ENCODE measurements around the gene CFAP298. TPM values are rescaled to one million over a fixed set of nuclear protein-coding genes. Genes with fewer than 3 reads are reported as not detected.
A peak's percentile ranks its signal among the peaks of the same experiment; 100 is the strongest.
"Not testable (repeated sequence)": the region's sequence is repeated elsewhere in the genome, so short reads cannot be mapped to it uniquely, and the experiment has no call there.

The CFAP298 gene
- total RNA-seq, 4 donors from 2014 or later: 9.7 to 45.3 (median 27.4) TPM

GRCh38 chr21:32645261-32646182 is 33.3 kb upstream of the CFAP298 start:
- Histone ChIP-seq H3K4me3 (no peak overlapping the region), H3K27ac (no peak overlapping the region), H3K9me3 (no peaks in the 10 kb centered on the region), H3K36me3 (no peaks in the 10 kb centered on the region), H3K4me1 (no peaks in the 10 kb centered on the region), H3K27me3 (no peaks in the 10 kb centered on the region)
- TF ChIP-seq POLR2A (IDR thresholded peaks at IDR 0.05) (no peak), CTCF (IDR thresholded peaks at IDR 0.05) (no peak)
- no peak for DNase-seq
- intact Hi-C loops (cut with DNase I; ENCODE audit: low total_unique reads): no loop called here

GRCh38 chr21:32641710-32642698 is 29.8 kb upstream of the CFAP298 start:
- intact Hi-C loops (cut with DNase I; ENCODE audit: low total_unique reads): no loop called here

GRCh38 chr21:32626621-32627196 is 14.5 kb upstream of the CFAP298 start:
- H3K27me3 ChIP-seq: no peaks in the 10 kb centered on the region
- no peaks in the 10 kb centered on the region for H3K4me1 ChIP-seq
- intact Hi-C loops (cut with DNase I; ENCODE audit: low total_unique reads): no loop called here
- no peak overlapping the region for H3K27ac ChIP-seq
- no peaks in the 10 kb centered on the region for H3K36me3 ChIP-seq
- H3K4me3 ChIP-seq: no peak overlapping the region
- no peaks in the 10 kb centered on the region for H3K9me3 ChIP-seq
- DNase-seq: no peak
- no peak for TF ChIP-seq CTCF (IDR thresholded peaks at IDR 0.05)
- no peak for TF ChIP-seq POLR2A (IDR thresholded peaks at IDR 0.05)

More at GRCh38 chr21:32641710-32642698, 29.8 kb upstream of the CFAP298 start:
- H3K27me3 ChIP-seq: no peaks in the 10 kb centered on the region
- H3K4me1 ChIP-seq: no peaks in the 10 kb centered on the region
- H3K27ac ChIP-seq: no peak overlapping the region
- no peak overlapping the region for H3K4me3 ChIP-seq
- no peaks in the 10 kb centered on the region for H3K9me3 ChIP-seq
- no peak for DNase-seq
- no peaks in the 10 kb centered on the region for H3K36me3 ChIP-seq
- TF ChIP-seq CTCF (IDR thresholded peaks at IDR 0.05): no peak
- no peak for TF ChIP-seq POLR2A (IDR thresholded peaks at IDR 0.05)

GRCh38 chr21:32618218-32618617 is 6.0 kb upstream of the CFAP298 start:
- DNase-seq; H3K4me1 ChIP-seq; H3K9me3 ChIP-seq; H3K27ac ChIP-seq; intact Hi-C loops (cut with DNase I; ENCODE audit: low total_unique reads); H3K4me3 ChIP-seq; H3K36me3 ChIP-seq; H3K27me3 ChIP-seq: not testable (repeated sequence)

GRCh38 chr21:32613436-32614043 is 1.4 kb upstream of the CFAP298 start:
- TF ChIP-seq CTCF (IDR thresholded peaks at IDR 0.05) (no peak), POLR2A (IDR thresholded peaks at IDR 0.05) (no peak)

More at GRCh38 chr21:32613436-32614043, 1.4 kb upstream of the CFAP298 start:
- no peak for DNase-seq
- intact Hi-C loops (cut with DNase I; ENCODE audit: low total_unique reads): no loop called here
- H3K9me3 ChIP-seq: no peaks in the 10 kb centered on the region
- peak overlapping the region; percentile 81 to 95 for H3K4me3 ChIP-seq
- H3K36me3 ChIP-seq: no peaks in the 10 kb centered on the region
- H3K27ac ChIP-seq: peak overlapping the region; percentile 91
- peaks cover 0 to 5% of the 10 kb centered on the region in 2 donors for H3K4me1 ChIP-seq
- H3K27me3 ChIP-seq: no peaks in the 10 kb centered on the region

All from uterus (tissue), 4 donors.